IMR-90 (cell line): ENCODE data around the gene HOXA7. TPM values are rescaled to one million over a fixed set of nuclear protein-coding genes. Genes with fewer than 3 reads are reported as not detected.

ENCODE experiments used
- ATAC-seq: fragments of 200-7000 bp; cut with Tn5 transposase; 2 replicates; pipeline ENCODE4 v1.9.1; 2020; ENCODE audit warnings: low read depth, mild to moderate bottlenecking, moderate library complexity
- BruUV-seq: library from RNA; stranded (reverse); fragments of 400-500 nt; replicated peaks from 2 replicates; lab custom pipeline; 2021; lab: Mats Ljungman, UMichigan
- CTCF ChIA-PET: fragments of 300-600 bp; formaldehyde crosslinking; extraction: SDS; loops from one replicate; lab custom pipeline; 2021; ENCODE audit warnings: antibody characterized with exemption; lab: Yijun Ruan, JAX
- POLR2A ChIA-PET: fragments of 300-600 bp; sonication (Branson Sonifier 250); formaldehyde crosslinking; loops from one replicate; lab custom pipeline; 2022; ENCODE audit warnings: antibody characterized with exemption; ENCODE audit not compliant: unreplicated experiment; lab: Charles Lee
- DNase-seq: peaks from one replicate; pipeline ENCODE4 v3.0.0; 2013
- H2AFZ ChIP-seq: replicated peaks from 2 replicates; pipeline ENCODE3; 2013; ENCODE audit warnings: low read length, mild to moderate bottlenecking; ENCODE audit not compliant: poor library complexity
- H2AK5ac ChIP-seq: 2 replicates; pipeline ENCODE4 v1.6.1; 2013; ENCODE audit warnings: low read depth, low read length, inconsistent platforms
- H2AK9ac ChIP-seq: replicated peaks from 2 replicates; pipeline ENCODE3; 2013; ENCODE audit warnings: mild to moderate bottlenecking, low read depth, low read length, moderate library complexity; ENCODE audit not compliant: poor library complexity
- H2BK120ac ChIP-seq: 2 replicates; pipeline ENCODE4 v1.6.1; 2013; ENCODE audit warnings: low read depth, low read length, inconsistent platforms
- H2BK15ac ChIP-seq: 3 replicates; pipeline ENCODE4 v1.6.1; 2013; ENCODE audit warnings: low read depth, low read length, inconsistent platforms
- H2BK20ac ChIP-seq: 2 replicates; pipeline ENCODE4 v1.6.1; 2013; ENCODE audit warnings: low read depth, mild to moderate bottlenecking, inconsistent platforms, low read length, moderate library complexity
- H2BK5ac ChIP-seq: 2 replicates; pipeline ENCODE4 v1.6.1; 2013; ENCODE audit warnings: mild to moderate bottlenecking, low read depth, low read length, inconsistent platforms; ENCODE audit not compliant: poor library complexity, severe bottlenecking
- H3K14ac ChIP-seq: replicated peaks from 2 replicates; pipeline ENCODE4 v1.6.1; 2013; ENCODE audit warnings: low read depth, low read length, inconsistent platforms
- H3K18ac ChIP-seq: 2 replicates; pipeline ENCODE4 v1.6.1; 2013; ENCODE audit warnings: low read depth, low read length, control low read depth
- H3K23ac ChIP-seq: 2 replicates; pipeline ENCODE4 v1.6.1; 2013; ENCODE audit warnings: low read depth, low read length, inconsistent platforms
- H3K27ac ChIP-seq: 2 replicates; pipeline ENCODE4 v1.5.1; 2013; ENCODE audit warnings: mild to moderate bottlenecking, control low read depth, low read length; ENCODE audit not compliant: insufficient read depth
- H3K27me3 ChIP-seq: 2 replicates; pipeline ENCODE4 v1.6.1; 2013; ENCODE audit warnings: low read length; ENCODE audit not compliant: control insufficient read depth, insufficient read depth
- H3K36me3 ChIP-seq: 2 replicates; pipeline ENCODE4 v1.6.1; 2013; ENCODE audit warnings: low read length, mixed read lengths; ENCODE audit not compliant: control insufficient read depth, insufficient read depth
- H3K4ac ChIP-seq: 2 replicates; pipeline ENCODE4 v1.6.1; 2013; ENCODE audit warnings: low read depth, low read length, inconsistent platforms
- H3K4me1 ChIP-seq: 2 replicates; pipeline ENCODE4 v1.6.1; 2013; ENCODE audit warnings: low read length, mixed read lengths; ENCODE audit not compliant: control insufficient read depth, insufficient read depth
- H3K4me2 ChIP-seq: 2 replicates; pipeline ENCODE4 v1.6.1; 2013; ENCODE audit warnings: low read depth, mild to moderate bottlenecking, control low read depth, low read length, moderate library complexity
- H3K4me3 ChIP-seq: 2 replicates; pipeline ENCODE4 v1.5.1; 2013; ENCODE audit warnings: low read depth, mild to moderate bottlenecking, control low read depth, low read length, moderate library complexity; ENCODE audit not compliant: insufficient read depth
- H3K56ac ChIP-seq: 2 replicates; pipeline ENCODE4 v1.6.1; 2013; ENCODE audit warnings: low read length, inconsistent platforms; ENCODE audit not compliant: insufficient read depth; ENCODE audit errors: extremely low read depth
- H3K79me1 ChIP-seq, 2 experiments: 2 replicates each; pipeline ENCODE4 v1.6.1; 2013; ENCODE audit warnings: low read length in 2 of 2, inconsistent platforms in 1 of 2, low read depth in 1 of 2
- H3K9ac ChIP-seq: 2 replicates; pipeline ENCODE4 v1.6.1; 2013; ENCODE audit warnings: low read depth, low read length, control low read depth
- H3K9me1 ChIP-seq: 2 replicates; pipeline ENCODE4 v1.6.1; 2013; ENCODE audit warnings: low read length, inconsistent platforms; ENCODE audit not compliant: insufficient read depth
- H3K9me3 ChIP-seq: 2 replicates; pipeline ENCODE4 v1.6.1; 2013; ENCODE audit warnings: low read length; ENCODE audit not compliant: control insufficient read depth, insufficient read depth
- H4K20me1 ChIP-seq: 2 replicates; pipeline ENCODE4 v1.6.1; 2013; ENCODE audit warnings: low read length, inconsistent platforms; ENCODE audit not compliant: insufficient read depth
- H4K5ac ChIP-seq: 2 replicates; pipeline ENCODE4 v1.6.1; 2013; ENCODE audit warnings: mild to moderate bottlenecking, low read depth, low read length, control low read depth
- H4K8ac ChIP-seq, 2 experiments: 2 replicates each; pipeline ENCODE4 v1.6.1; 2013; ENCODE audit warnings: low read depth in 2 of 2, low read length in 2 of 2, control low read depth in 1 of 2, inconsistent platforms in 1 of 2
- H4K91ac ChIP-seq: 2 replicates; pipeline ENCODE4 v1.6.1; 2013; ENCODE audit warnings: low read depth, low read length, inconsistent platforms; ENCODE audit not compliant: insufficient read depth
- CHD1 ChIP-seq: IDR thresholded peaks from 2 replicates; pipeline ENCODE4 v1.6.1; 2012; ENCODE audit warnings: low read depth, low read length, improper control_type of control experiment
- FOS ChIP-seq: fragments of 150-350 bp; IDR thresholded peaks from 2 replicates; pipeline ENCODE4 v1.6.1; 2016; ENCODE audit warnings: low read depth, low read length
- MAFK ChIP-seq: IDR thresholded peaks from 2 replicates; pipeline ENCODE4 v1.6.1; 2012; ENCODE audit warnings: low read depth, low read length, improper control_type of control experiment
- MAZ ChIP-seq: IDR thresholded peaks from 2 replicates; pipeline ENCODE4 v1.6.1; 2012; ENCODE audit warnings: low read depth, mild to moderate bottlenecking, low read length, improper control_type of control experiment, moderate library complexity, borderline replicate concordance
- MXI1 ChIP-seq: IDR thresholded peaks from 2 replicates; pipeline ENCODE4 v1.6.1; 2012; ENCODE audit warnings: low read depth, mild to moderate bottlenecking, low read length, moderate library complexity, borderline replicate concordance
- NFE2L2 ChIP-seq: fragments of 150-350 bp; IDR thresholded peaks from 2 replicates; pipeline ENCODE4 v1.6.1; 2016; ENCODE audit warnings: low read depth, mild to moderate bottlenecking, low read length
- POLR2A ChIP-seq: IDR thresholded peaks from 2 replicates; pipeline ENCODE4 v1.6.1; 2012; ENCODE audit warnings: mild to moderate bottlenecking, low read depth, low read length
- RAD21 ChIP-seq: IDR thresholded peaks from 2 replicates; pipeline ENCODE4 v1.6.1; 2012; ENCODE audit warnings: low read length, improper control_type of control experiment
- RCOR1 ChIP-seq: IDR thresholded peaks from 2 replicates; pipeline ENCODE4 v1.6.1; 2012; ENCODE audit warnings: mild to moderate bottlenecking, low read length, improper control_type of control experiment; ENCODE audit not compliant: insufficient replicate concordance
- USF2 ChIP-seq: fragments of 150-350 bp; IDR thresholded peaks from 2 replicates; pipeline ENCODE4 v1.6.1; 2017; ENCODE audit warnings: mild to moderate bottlenecking, antibody characterized with exemption, low read length, low read depth
- WGBS, 2 experiments: methylation state at CpG; one replicate each; pipeline versions ENCODE4 v1.1.5 to v1.1.7; 2013; ENCODE audit warnings: missing lambda C conversion rate in 2 of 2; ENCODE audit not compliant: insufficient read length in 1 of 2; ENCODE audit errors: extremely low coverage in 2 of 2; 5-methylcytosine and 5-hydroxymethylcytosine counted together
- dilution Hi-C: fragments of 300-500 bp; cut with HindIII; formaldehyde crosslinking; loops from one replicate; pipeline ENCODE4 v1.14.3; 2018; ENCODE audit warnings: low sequenced_read_pairs; ENCODE audit not compliant: unreplicated experiment
- in situ Hi-C: fragments of 300-500 bp; cut with MboI; formaldehyde crosslinking; loops from 3 replicates; pipeline ENCODE4 v1.14.3; 2019; ENCODE audit warnings: low sequenced_read_pairs, inconsistent platforms, mixed read lengths
- intact Hi-C: fragments of 100-400 bp; cut with micrococcal nuclease; formaldehyde crosslinking; loops from 2 replicates; pipeline ENCODE4 v1.10.0; 2022
- polyA plus RNA-seq, 3 experiments: library from polyadenylated mRNA; depleted of rRNA; stranded (reverse); fragments of >200 nt; gene quantifications; 2 replicates each; pipeline ENCODE4 v1.2.3, GENCODE V29; 2012; ENCODE audit warnings: low replicate concordance in 1 of 3
- total RNA-seq: library from RNA; depleted of rRNA; stranded (reverse); fragments of >200 nt; gene quantifications from 2 replicates; pipeline ENCODE4 v1.2.3, GENCODE V29; 2012

HOXA7 gene
- total and polyA plus RNA-seq, 2 of the 4 experiments (the other 2 are of a cell fraction), result 0.18 to 1.7 TPM

- no peak overlapping the region for H2BK15ac ChIP-seq
- H4K91ac ChIP-seq, result peak overlapping the region; percentile 12; the same call in 1 of the 2 replicates
- H3K18ac ChIP-seq, result peak overlapping the region; percentile 31; the same call in 1 of the 2 replicates
- H3K9me1 ChIP-seq, result peaks cover 3% of the 10 kb centered on the region; the same call in 1 of the 2 replicates
- ChIA-PET POLR2A (no interaction called here), CTCF (interaction anchor here (0.8 kb wide), 1 partner anchor 9 kb away, joined by 3 read pairs; no protein-coding TSS in a partner anchor)
- no peak overlapping the region for H2BK20ac ChIP-seq
- in situ Hi-C loops, result no loop called here
- no peaks in the 10 kb centered on the region for H3K9me3 ChIP-seq
- TF ChIP-seq MAFK (no peak), MAZ (no peak), CHD1 (no peak), RAD21 (no peak), NFE2L2 (no peak), FOS (no peak), POLR2A (no peak), RCOR1 (no peak), MXI1 (no peak), USF2 (no peak)
- H3K56ac ChIP-seq, result no peak overlapping the region
- H3K4me3 ChIP-seq, result no peak overlapping the region
- ATAC-seq (no peak), DNase-seq (no peak)
- BruUV-seq, result no TSS peak
- H4K20me1 ChIP-seq, result no peaks in the 10 kb centered on the region
- intact Hi-C loops, result no loop called here
- H4K5ac ChIP-seq, result peak overlapping the region; percentile 67; the same call in 1 of the 2 replicates
- H3K23ac ChIP-seq, result no peak overlapping the region
- no peaks in the 10 kb centered on the region for H3K36me3 ChIP-seq
- peak overlapping the region; percentile 15; the same call in 1 of the 2 replicates for H3K4ac ChIP-seq
- H2AK9ac ChIP-seq, result no peak overlapping the region
- H3K27me3 ChIP-seq, result no peaks in the 10 kb centered on the region
- H3K9ac ChIP-seq, result peak overlapping the region; percentile 54; the same call in 1 of the 2 replicates
- H3K14ac ChIP-seq, result no peak overlapping the region
- dilution Hi-C loops, result no loop called here
- no peak overlapping the region for H2AK5ac ChIP-seq
- H2AFZ ChIP-seq, result peak overlapping the region; percentile 87
- WGBS, 2 experiments, result 60% methylated on average over 5 of the region's 22 CpGs; no CpG with 5 or more reads in 1 of the 2 experiments
- peak overlapping the region; percentile 47 to 68; a peak in 2 of 4 replicates for H4K8ac ChIP-seq
- H2BK5ac ChIP-seq, result peak overlapping the region; percentile 18
- H3K27ac ChIP-seq, result peak overlapping the region; percentile 81
- peaks cover 8% of the 10 kb centered on the region; the same call in 1 of the 2 replicates for H3K4me1 ChIP-seq
- 0 out of 4 replicates have a peak, but pooled peaks cover 0 to 19% of the 10 kb centered on the region in 2 experiments for H3K79me1 ChIP-seq
- peak overlapping the region; percentile 2; the same call in 1 of the 2 replicates for H2BK120ac ChIP-seq
- peak overlapping the region; percentile 87 for H3K4me2 ChIP-seq
These were observed 3.5 kb downstream of the HOXA7 start for GRCh38 chr7:27152816-27153442.
